MG63 (cell line): ENCODE data around the gene PATJ. TPM values are rescaled to one million over a fixed set of nuclear protein-coding genes. Genes with fewer than 3 reads are reported as not detected.
"Not testable (repeated sequence)": the region's sequence is repeated elsewhere in the genome, so short reads cannot be mapped to it uniquely, and the experiment has no call there.

Experiments used
- DNase-seq: peaks from one replicate; pipeline ENCODE4 v3.0.0-alpha.2; 2020
- H3K27me3 ChIP-seq: fragments of 250-450 bp; sonication (Bioruptor Pico); 2 replicates; pipeline ENCODE4 v1.5.1; 2020; ENCODE audit warnings: mild to moderate bottlenecking, moderate library complexity
- H3K36me3 ChIP-seq: fragments of 250-450 bp; sonication (Bioruptor Pico); 2 replicates; pipeline ENCODE4 v1.5.1; 2020; ENCODE audit warnings: mild to moderate bottlenecking, moderate library complexity
- H3K4me3 ChIP-seq: fragments of 250-450 bp; sonication (Bioruptor Pico); 2 replicates; pipeline ENCODE4 v1.5.1; 2020; ENCODE audit warnings: mild to moderate bottlenecking, moderate library complexity
- H3K9me3 ChIP-seq: fragments of 250-450 bp; sonication (Bioruptor Pico); 2 replicates; pipeline ENCODE4 v1.5.1; 2020; ENCODE audit warnings: mild to moderate bottlenecking, moderate library complexity
- total RNA-seq: library from RNA; depleted of rRNA; stranded (reverse); fragments of >200 nt; shearing (Covaris generic); gene quantifications from 2 replicates; pipeline ENCODE4 v1.2.3, GENCODE V29; 2014; ENCODE audit warnings: low replicate concordance

The PATJ gene
- total RNA-seq, 1 experiment from 2014 or later: 2.6 TPM

DNA sequence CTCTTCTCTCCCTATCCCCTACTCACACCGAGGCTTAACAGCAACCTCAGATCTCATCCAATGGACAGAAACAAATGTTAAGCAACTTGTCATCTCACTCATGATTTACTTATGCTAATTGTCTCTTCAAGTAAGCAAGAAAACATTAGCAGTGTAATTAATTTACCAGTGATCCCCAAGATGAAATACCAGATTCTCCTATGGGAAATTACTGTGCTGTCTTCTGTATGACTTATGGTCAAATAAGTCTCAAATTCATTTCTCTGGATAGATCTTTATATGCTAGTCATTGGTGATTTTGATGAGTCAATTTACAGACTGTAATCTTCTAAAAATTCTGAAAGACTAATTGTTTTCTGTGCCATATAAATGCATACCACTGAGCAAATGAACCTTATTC lies 419.4 kb downstream of the PATJ start:
- no peaks in the 10 kb centered on the region for H3K36me3 ChIP-seq
- H3K27me3 ChIP-seq: no peaks in the 10 kb centered on the region
- H3K4me3 ChIP-seq: no peak overlapping the region
- no peaks in the 10 kb centered on the region for H3K9me3 ChIP-seq
- no peak for DNase-seq

DNA sequence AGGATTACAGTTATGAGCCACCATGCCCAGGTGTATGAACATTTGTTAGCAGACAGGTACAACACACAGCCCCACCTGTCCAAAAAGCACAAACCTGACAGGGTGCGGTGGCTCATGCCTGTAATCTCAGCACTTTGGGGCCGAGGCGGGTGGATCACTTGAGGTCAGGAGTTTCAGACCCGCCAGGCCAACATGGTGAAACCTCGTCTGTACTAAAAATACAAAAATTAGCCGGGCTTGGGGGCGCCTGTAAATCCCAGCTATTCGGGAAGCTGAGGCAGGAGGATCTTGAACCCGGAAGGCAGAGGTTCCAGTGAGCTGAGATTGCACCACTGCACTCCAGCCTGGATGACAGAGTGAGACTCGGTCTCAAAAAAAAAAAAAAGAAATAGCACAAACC lies 428.1 kb downstream of the PATJ start:
- not testable (repeated sequence) for H3K27me3 ChIP-seq, DNase-seq, H3K36me3 ChIP-seq, H3K9me3 ChIP-seq, H3K4me3 ChIP-seq

DNA sequence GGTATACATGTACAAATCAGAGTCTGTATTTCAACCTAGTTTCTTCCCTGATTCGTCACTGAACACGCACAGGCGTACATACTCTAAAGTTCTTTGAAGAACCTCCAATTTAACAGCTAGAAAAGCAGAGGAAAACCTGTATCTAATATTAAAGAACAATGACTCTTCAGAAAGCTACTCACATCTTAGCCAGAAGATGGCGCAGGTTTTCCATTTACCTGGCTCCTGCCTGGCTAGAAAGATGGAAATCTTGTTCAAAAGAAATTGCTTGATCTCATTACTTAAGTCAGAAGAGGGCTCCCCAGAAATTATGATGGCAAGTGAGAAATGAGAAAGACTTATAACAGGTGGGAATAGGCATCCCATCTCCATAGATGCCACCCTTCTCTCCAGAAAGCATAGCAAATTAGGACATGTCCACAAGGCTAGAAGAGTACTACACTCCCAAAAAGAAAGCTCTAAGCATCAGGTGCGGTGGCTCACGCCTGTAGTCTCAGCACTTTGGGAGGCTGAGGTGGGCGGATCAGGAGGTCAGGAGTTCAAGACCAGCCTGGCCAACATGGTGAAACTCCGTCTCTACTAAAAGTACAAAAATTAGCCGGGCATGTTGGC lies 433.4 kb downstream of the PATJ start:
- H3K36me3 ChIP-seq: no peaks in the 10 kb centered on the region
- H3K27me3 ChIP-seq: no peaks in the 10 kb centered on the region; the same call in 1 of the 2 replicates
- H3K9me3 ChIP-seq: no peaks in the 10 kb centered on the region
- H3K4me3 ChIP-seq: no peak overlapping the region
- no peak for DNase-seq

DNA sequence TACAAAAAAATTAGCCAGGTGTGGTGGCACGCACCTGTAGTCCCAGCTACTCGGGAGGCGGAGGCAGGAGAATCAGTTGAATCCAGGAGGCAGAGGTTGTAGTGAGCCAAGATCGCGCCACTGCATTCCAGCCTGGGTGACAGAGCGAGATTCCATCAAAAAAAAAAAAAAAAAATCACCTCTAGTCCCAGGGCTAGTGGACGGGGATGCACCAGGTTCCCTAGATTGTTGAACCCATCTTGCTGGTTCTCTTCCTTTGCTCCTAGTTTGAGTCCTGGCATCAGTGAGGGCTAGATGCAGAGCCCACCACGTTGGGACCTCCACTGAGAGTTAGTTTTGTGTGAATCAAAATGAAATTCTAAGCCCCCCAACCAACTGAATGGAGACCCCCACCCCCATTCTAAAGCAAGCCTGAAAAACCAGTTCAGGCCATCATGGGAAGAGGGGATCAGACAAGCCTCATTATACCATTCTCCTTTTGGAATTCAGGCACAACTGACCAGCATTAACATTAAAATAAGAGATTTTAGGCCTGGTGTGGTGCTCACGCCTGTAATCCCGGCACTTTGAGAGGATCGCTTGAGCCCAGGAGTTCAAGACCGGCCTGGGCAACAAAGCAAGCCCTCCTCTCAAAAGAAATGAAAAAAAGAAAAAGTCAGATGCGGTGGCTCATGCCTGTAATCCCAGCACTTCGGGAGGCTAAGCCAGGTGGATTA lies 434.5 kb downstream of the PATJ start:
- DNase-seq: no peak
- no peaks in the 10 kb centered on the region; the same call in 1 of the 2 replicates for H3K27me3 ChIP-seq

DNA sequence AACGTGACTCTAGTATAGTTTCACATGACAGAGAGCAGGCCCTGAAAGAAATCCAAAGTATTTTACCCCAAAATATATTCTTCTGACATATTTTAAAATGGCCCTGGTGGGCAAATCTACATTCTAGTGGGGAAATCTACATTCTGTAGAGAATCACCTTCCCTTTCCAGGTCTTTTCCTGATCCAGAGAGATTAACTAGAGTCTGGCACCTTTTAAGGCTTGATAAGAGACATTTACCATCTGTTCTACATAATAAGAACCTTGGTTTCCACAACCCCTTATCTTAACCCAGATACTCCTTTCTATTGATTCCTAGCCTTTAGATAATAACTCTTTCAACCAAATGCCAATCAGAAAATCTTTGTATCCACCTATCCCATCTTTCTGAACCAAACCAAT lies 435.3 kb downstream of the PATJ start:
- DNase-seq: no peak
- Histone ChIP-seq H3K4me3 (no peak overlapping the region), H3K9me3 (no peaks in the 10 kb centered on the region), H3K27me3 (no peaks in the 10 kb centered on the region; the same call in 1 of the 2 replicates), H3K36me3 (no peaks in the 10 kb centered on the region)

More for the DNA sequence above, 434.5 kb downstream of the PATJ start:
- no peaks in the 10 kb centered on the region for H3K9me3 ChIP-seq
- no peak overlapping the region for H3K4me3 ChIP-seq
- H3K36me3 ChIP-seq: no peaks in the 10 kb centered on the region

DNA sequence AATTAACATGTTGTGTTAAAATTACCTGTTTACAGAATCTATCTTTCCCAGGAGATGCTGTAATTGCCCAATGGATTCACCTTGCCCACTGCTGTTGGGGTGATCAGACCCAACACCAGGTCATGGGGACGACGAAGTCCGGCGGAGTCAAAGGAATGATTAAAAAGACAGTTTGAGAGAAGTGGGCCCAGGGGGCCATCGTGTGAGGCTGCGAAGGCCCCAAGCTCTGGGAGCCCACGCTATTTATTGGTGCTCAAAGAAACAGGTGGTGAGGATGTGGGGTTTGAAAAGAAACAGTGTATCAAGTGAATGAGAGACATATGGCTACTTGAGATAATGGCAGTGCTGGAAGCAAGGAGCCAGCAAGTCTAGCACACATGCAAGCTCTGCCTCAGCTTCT lies 436.1 kb downstream of the PATJ start:
- H3K4me3 ChIP-seq: no peak overlapping the region
- H3K9me3 ChIP-seq: no peaks in the 10 kb centered on the region
- no peaks in the 10 kb centered on the region for H3K36me3 ChIP-seq
- no peaks in the 10 kb centered on the region; the same call in 1 of the 2 replicates for H3K27me3 ChIP-seq
- DNase-seq: no peak

DNA sequence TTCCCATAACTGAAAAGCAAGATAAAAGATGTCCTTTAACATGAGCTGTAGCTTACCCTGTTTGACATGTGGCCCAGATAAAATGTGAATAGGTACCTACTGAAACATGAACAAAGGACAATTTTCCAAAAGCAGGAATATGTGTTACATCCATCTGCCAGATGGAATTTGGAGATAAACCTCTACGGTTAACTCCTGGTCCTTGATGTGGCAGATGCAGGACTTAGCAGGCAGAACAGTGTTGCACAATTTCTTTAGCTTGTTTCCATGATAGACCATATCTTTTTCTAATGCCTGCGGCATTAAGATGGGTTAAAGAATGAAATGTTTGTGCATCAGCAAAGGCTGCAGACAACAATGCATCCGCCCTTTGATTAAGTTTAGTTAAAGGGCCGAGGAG lies 437.8 kb downstream of the PATJ start:
- not testable (repeated sequence) for H3K4me3 ChIP-seq, H3K27me3 ChIP-seq, H3K36me3 ChIP-seq, DNase-seq, H3K9me3 ChIP-seq

DNA sequence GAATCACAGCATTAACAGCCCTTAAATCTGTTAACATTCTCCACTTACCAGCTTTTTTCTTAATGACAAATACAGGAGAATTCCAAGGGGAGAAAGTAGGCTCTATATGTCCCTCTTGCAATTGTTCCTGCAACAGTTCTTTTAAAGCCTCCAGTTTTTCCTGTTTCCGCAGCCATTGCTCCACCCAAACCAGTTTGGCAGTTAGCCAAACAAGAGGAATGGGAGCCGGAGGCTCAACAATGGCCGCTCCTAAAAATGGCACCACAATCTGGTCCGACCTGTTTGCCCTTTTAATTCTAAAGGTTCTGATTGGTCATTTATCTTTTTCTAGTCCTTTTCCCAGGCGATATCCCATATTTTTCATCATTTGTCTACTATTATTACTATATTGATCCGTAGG lies 438.4 kb downstream of the PATJ start:
- no peak overlapping the region for H3K4me3 ChIP-seq
- no peaks in the 10 kb centered on the region; the same call in 1 of the 2 replicates for H3K27me3 ChIP-seq
- no peaks in the 10 kb centered on the region for H3K36me3 ChIP-seq
- no peak for DNase-seq
- H3K9me3 ChIP-seq: no peaks in the 10 kb centered on the region

DNA sequence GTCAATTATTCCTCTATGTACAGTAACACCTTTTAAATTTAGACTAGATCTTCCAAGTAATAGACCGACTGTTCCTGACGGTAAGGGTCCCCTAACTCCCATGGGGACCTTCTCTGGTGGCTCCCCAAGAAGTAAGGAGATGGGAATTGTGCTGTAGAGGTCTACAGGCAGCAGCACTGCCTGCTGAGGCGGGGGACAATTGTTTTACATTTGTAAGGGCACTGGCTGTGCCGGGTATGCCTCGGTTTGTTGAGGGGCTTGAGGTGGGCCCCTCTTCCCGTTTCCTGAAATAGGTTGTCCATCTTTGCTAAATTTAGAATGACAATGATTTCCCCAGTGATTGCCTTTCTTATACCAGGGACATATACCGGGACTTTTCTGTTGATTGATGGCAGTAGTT lies 439.3 kb downstream of the PATJ start:
- DNase-seq: no peak
- H3K4me3 ChIP-seq: no peak overlapping the region
- no peaks in the 10 kb centered on the region for H3K9me3 ChIP-seq
- H3K27me3 ChIP-seq: no peaks in the 10 kb centered on the region; the same call in 1 of the 2 replicates
- H3K36me3 ChIP-seq: no peaks in the 10 kb centered on the region

DNA sequence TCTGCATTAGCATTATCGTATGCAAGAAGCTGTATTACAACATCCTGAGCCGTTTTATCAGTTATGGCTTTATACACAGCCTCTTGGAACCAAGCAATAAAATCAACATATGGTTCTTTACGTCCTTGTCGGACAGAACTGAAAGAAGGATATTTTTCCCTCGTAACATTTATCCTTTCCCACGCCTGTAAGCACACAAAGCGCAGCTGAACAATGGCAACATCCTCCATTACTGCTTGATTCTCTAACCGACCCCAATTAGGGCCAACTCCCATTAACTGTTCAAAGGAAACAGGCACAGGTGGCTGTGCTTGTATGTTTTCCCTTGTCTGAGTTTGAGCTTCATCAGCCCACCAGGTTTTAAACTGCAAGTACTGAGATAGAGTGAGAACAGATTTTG lies 439.9 kb downstream of the PATJ start:
- H3K4me3 ChIP-seq, DNase-seq, H3K9me3 ChIP-seq, H3K36me3 ChIP-seq, H3K27me3 ChIP-seq: not testable (repeated sequence)

DNA sequence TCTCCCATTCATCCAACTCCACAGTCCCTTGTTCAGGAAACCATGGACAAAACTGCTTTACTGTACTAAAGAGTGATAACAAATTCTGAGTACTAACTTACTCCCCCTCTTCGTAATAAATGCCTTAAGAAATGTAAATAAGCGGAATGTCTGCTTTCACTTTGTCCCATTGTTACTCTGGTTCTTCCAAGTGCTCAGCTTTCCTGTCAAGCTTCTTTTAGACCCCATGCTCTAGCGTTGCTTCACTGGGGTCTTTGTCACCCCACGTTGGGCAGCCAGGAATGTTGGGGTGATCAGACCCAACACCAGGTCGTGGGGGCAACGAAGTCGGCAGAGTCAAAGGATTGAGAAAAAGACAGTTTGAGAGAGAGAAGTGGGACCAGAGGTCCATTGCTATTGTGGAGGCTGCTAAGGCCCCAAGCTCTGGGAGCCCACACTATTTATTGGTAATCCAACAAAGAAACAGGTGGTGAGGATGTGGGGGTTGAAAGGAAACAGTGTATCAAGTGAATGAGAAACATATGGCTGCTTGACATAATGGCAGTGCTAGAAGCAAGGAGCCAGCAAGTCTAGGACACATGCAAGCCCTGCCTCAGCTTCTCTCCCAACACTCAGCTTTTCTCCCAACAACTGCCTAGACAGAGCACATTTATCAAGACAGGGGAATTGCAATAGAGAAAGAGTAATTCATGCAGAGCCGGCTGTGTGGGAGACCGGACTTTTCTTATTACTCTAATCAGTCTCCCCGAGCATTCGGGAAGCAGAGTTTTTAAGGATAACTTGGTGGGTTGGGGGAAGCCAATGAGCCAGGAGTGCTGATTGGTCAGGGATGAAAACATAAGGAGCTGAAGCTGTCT lies 441.1 kb downstream of the PATJ start:
- not testable (repeated sequence) for DNase-seq, H3K27me3 ChIP-seq, H3K9me3 ChIP-seq, H3K36me3 ChIP-seq, H3K4me3 ChIP-seq

DNA sequence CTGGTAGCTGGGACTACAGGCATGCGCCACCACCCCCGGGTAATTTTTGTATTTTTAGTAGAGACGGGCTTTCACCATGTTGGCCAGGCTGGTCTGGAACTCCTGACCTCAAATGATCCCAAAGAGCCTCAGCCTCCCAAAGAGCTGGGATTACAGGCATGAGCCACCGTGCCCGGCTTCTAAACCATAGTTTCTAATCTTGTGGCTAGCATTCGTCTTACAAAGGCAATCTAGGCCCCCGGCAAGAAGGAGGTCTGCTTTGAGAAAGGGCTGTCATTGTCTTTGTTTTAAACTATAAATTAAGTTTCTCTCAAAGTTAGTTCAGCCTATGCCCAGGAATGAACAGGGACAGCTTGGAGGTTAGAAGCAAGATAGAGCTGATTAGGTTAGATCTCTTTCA lies 442.1 kb downstream of the PATJ start:
- Histone ChIP-seq H3K9me3 (no peaks in the 10 kb centered on the region), H3K27me3 (no peaks in the 10 kb centered on the region; the same call in 1 of the 2 replicates), H3K4me3 (no peak overlapping the region), H3K36me3 (no peaks in the 10 kb centered on the region)
- no peak for DNase-seq

DNA sequence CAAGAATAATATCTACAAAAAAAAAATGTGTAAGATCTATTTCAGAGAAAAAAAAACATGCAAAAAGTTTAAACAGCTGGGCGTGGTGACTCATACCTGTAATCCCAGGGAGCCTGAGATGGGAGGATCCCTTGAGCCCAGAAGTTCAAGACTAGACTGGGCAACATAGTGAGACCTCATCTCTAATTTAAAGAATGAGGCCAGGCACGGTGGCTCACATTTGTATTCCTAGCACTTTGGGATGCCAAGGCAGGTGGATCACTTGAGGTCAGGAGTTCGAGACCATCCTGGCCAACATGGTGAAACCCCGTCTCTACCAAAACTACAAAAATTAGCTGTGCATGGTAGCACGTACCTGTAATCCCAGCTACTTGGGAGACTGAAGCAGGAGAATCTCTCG lies 443.0 kb downstream of the PATJ start:
- not testable (repeated sequence) for H3K27me3 ChIP-seq, H3K36me3 ChIP-seq, DNase-seq, H3K4me3 ChIP-seq, H3K9me3 ChIP-seq

DNA sequence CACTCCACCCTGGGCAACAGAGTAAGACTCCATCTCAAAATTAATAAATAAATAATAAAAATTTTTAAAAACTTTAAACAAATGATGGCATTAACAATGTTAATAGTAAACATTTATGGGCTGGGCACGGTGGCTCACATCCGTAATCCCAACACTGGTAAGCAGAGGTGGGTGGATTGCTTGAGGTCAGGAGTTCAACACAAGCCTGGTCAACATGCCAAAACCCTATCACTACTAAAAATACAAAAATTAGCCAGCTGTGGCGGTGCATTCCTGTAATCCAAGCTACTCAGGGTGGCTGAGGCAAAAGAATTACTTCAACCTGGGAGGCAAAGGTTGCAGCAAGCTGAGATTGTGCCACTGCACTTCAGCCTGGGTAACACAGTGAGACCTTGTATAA lies 443.4 kb downstream of the PATJ start:
- H3K9me3 ChIP-seq: no peaks in the 10 kb centered on the region
- H3K27me3 ChIP-seq: no peaks in the 10 kb centered on the region
- H3K4me3 ChIP-seq: no peak overlapping the region
- DNase-seq: no peak
- no peaks in the 10 kb centered on the region for H3K36me3 ChIP-seq

DNA sequence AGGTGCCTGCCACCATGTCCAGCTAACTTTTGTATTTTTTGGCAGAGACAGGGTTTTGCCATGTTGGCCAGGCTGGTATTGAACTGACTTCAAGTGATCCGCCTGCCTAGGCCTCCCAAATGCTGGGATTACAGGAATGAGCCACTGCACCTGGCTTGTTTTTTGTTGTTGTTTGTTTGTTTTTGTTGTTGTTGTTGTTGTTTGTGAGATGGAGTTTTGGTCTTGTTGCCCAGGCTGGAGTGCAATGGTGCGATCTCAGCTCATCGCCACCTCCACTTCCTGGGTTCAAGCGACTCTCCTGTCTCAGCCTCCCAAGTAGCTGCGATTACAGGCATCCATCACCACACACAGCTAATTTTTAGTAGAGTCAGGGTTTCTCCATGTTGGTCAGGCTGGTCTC lies 445.3 kb downstream of the PATJ start:
- Histone ChIP-seq H3K9me3 (no peaks in the 10 kb centered on the region), H3K36me3 (no peaks in the 10 kb centered on the region), H3K4me3 (no peak overlapping the region), H3K27me3 (no peaks in the 10 kb centered on the region)
- no peak for DNase-seq

DNA sequence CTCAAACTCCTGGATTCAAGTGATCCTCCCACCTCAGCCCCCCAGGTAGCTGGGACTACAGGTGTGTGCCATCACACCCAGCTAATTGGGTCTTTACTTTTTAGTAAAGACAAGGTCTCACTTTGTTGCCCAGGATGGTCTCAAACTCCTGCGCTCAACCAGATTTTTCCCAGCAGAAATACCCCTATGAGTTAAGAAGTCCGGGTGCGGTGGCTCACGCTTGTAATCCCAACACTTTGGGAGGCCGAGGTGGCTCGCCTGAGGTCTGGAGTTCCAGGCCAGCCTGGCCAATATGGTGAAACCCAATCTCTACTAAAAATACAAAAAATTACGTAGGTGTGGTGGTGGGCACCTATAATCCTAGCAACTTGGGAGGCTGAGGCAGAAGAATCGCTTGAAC lies 445.8 kb downstream of the PATJ start:
- H3K9me3 ChIP-seq: no peaks in the 10 kb centered on the region
- no peak overlapping the region for H3K4me3 ChIP-seq
- DNase-seq: no peak
- H3K36me3 ChIP-seq: no peaks in the 10 kb centered on the region
- no peaks in the 10 kb centered on the region for H3K27me3 ChIP-seq
